ENCODE measurements around the gene CFAP70. TPM values are rescaled to one million over a fixed set of nuclear protein-coding genes. Genes with fewer than 3 reads are reported as not detected.
"Not testable (repeated sequence)": the region's sequence is repeated elsewhere in the genome, so short reads cannot be mapped to it uniquely, and the experiment has no call there.

CFAP70 gene
- total RNA-seq, 1 experiment from 2014 or later: 0.45 TPM

DNA sequence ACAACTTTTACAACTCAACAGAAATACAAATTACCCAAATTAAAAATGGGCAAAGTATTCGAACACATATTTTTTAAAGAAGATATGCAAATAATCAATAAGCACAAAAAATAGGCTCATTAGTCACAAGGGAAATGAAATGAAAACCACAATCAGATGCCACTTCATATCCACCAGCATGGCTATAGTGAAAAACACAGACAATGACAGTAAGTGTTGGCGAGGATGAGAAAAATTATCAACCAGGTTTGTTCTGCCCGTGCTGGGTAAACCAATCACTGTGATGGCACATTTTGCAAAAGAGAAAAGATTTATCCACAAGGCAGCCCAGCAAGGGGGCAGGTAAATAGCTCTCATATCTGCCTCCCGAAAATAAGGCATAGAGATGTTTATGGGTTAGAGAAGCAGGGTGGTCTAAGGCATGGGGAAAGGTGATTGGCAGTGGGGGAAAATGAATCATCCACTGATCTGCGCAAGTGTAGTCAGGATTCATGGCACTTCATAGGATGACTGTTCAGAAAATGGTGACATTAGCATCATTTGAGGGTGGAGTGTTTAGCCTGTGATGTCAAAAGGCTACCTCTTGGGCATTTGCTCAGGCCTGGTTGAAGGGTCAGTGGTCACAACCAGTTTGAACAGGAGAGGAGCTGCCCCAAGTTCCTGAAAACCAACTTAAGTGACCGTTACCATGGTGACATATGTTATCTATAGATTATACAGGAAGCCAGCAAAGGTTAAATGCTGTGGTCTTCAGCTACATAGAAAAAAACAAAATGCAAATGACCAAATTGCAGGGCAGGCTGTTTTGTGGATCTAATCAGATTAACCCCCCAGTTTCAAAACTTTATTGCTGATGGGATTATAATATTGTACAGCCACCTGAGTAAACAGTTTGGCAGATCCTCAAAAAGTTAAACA lies 8.0 kb upstream of the CFAP70 start:
- DNase-seq: no peak
- no peak overlapping the region for H3K4me3 ChIP-seq (ENCODE audit: insufficient read depth, low read depth, low read length)
- no peaks in the 10 kb centered on the region; the same call in none of the 2 replicates for H3K36me3 ChIP-seq (replicated peaks; ENCODE audit: control insufficient read depth, insufficient read depth, low read length)
- no peaks in the 10 kb centered on the region for H3K27me3 ChIP-seq (ENCODE audit: control insufficient read depth, insufficient read depth, low read length)

DNA sequence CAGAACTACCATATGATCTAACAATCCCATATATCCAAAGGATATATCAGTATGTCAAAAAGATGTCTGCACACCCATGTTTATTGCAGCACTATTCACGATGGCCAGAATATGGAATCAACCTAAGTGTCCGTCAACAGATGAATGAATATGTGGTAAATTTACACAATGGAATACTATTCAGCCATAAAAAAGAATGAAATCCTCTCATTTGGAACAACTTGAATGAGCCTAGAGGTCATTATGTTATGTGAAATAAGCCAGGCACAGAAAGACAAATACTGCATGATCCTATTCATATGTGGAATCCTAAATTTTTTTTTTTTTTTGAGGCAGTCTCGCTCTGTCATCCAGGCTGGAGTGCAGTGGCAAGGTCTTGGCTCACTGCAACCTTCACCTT lies 6.3 kb upstream of the CFAP70 start:
- Histone ChIP-seq H3K36me3 (replicated peaks; ENCODE audit: control insufficient read depth, insufficient read depth, low read length) (no peaks in the 10 kb centered on the region; the same call in none of the 2 replicates), H3K27me3 (ENCODE audit: control insufficient read depth, insufficient read depth, low read length) (no peaks in the 10 kb centered on the region), H3K4me3 (ENCODE audit: insufficient read depth, low read depth, low read length) (no peak overlapping the region)
- no peak for DNase-seq

- DNase-seq: no peak
- Histone ChIP-seq H3K4me3 (ENCODE audit: insufficient read depth, low read depth, low read length) (no peak overlapping the region), H3K27me3 (ENCODE audit: control insufficient read depth, insufficient read depth, low read length) (peaks cover 4% of the 10 kb centered on the region; the same call in 1 of the 2 replicates)
These were observed 828 bp upstream of the CFAP70 start for GRCh38 chr10:73359492-73359891.

GRCh38 chr10:73357821-73358220 lies 843 bp downstream of the CFAP70 start:
- no peak for DNase-seq
- no peaks in the 10 kb centered on the region for H3K36me3 ChIP-seq (replicated peaks; ENCODE audit: control insufficient read depth, insufficient read depth, low read length)
- H3K4me3 ChIP-seq (ENCODE audit: insufficient read depth, low read depth, low read length): peak overlapping the region; percentile 68
- H3K27me3 ChIP-seq (ENCODE audit: control insufficient read depth, insufficient read depth, low read length): peaks cover 4% of the 10 kb centered on the region; the same call in 1 of the 2 replicates

More at GRCh38 chr10:73359492-73359891, 828 bp upstream of the CFAP70 start:
- no peaks in the 10 kb centered on the region for H3K36me3 ChIP-seq (replicated peaks; ENCODE audit: control insufficient read depth, insufficient read depth, low read length)

DNA sequence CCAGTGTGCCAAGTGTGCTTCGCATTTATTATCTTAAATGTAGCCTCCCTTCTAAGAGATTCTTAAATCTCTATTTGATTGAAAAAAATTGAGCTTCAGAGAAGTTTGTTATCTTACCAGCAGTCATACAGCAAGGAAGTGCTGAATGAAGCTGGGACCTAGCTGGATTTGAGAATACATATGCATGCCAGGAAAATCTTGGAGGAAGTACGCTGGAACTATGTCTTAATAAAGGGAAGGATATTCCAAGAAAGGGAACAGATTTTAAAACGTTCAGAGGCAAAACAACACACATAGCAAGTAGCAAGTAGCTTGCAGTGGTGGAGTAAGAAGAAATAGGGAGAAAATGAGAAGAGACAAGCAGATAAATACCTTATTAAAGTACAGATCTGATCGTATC lies 1.5 kb downstream of the CFAP70 start:
- H3K36me3 ChIP-seq (replicated peaks; ENCODE audit: control insufficient read depth, insufficient read depth, low read length): no peaks in the 10 kb centered on the region
- peaks cover 4% of the 10 kb centered on the region; the same call in 1 of the 2 replicates for H3K27me3 ChIP-seq (ENCODE audit: control insufficient read depth, insufficient read depth, low read length)
- no peak for DNase-seq
- no peak overlapping the region for H3K4me3 ChIP-seq (ENCODE audit: insufficient read depth, low read depth, low read length)

DNA sequence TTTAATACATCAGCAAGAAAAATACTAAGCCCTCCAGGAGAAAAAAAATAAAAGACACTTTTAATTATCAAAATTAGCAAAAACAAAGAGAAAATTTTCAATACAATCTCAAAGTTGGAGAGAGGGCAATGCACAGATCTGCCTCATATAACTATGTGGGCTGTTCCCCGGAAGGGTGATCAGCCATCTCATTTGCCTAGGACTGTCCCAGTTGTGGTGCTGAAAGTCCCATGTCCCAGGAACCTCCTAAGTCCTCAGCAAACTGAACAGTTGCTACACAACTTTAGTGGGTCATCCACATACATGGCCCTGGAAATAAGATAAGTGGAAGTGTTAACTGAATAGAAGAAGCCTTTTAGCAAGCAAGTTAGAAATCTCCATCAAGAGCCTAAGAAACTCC lies 14.4 kb downstream of the CFAP70 start:
- DNase-seq: no peak
- H3K36me3 ChIP-seq (replicated peaks; ENCODE audit: control insufficient read depth, insufficient read depth, low read length): no peaks in the 10 kb centered on the region
- no peak overlapping the region for H3K4me3 ChIP-seq (ENCODE audit: insufficient read depth, low read depth, low read length)
- no peaks in the 10 kb centered on the region for H3K27me3 ChIP-seq (ENCODE audit: control insufficient read depth, insufficient read depth, low read length)

DNA sequence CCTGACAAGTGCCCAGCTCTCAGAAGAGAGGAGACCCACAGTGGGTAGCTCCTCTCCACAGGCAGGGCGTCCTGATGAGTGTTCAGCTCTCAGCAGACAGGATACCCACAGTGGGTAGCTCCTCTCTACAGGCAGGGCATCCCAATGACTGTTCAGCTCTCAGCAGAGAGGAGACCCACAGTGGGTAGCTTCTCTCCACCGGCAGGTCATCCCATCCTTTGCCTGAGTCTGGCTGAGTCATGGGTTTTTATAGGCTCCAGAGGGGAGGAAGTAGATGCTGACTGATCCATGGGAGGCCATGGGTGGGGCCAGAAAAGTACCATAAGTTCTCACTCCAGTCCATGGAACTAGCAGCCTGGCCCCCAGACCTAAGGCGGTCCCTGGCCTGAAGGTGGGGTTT lies 18.5 kb downstream of the CFAP70 start:
- H3K27me3 ChIP-seq (ENCODE audit: control insufficient read depth, insufficient read depth, low read length): no peaks in the 10 kb centered on the region
- H3K36me3 ChIP-seq (replicated peaks; ENCODE audit: control insufficient read depth, insufficient read depth, low read length): no peaks in the 10 kb centered on the region
- no peak for DNase-seq
- H3K4me3 ChIP-seq (ENCODE audit: insufficient read depth, low read depth, low read length): no peak overlapping the region

DNA sequence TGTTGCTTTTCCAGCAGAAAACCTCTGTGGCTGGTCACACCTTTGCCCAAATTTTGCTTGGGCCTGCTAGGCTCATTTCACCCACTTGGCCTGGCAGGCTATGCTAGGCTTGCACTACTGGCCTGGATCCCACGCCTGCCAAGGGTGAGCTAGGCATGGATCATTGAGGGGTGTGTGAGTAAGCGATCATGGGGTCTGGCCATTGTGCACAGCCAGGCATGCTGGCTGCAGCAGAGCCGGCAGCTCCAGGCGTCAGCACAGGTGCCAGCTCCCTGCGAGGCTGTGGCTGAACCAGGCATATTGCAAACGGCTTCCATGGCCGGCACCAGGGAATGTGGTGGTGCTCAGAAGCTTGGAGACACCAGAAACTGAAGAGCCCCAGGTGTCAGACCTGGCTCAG lies 19.2 kb downstream of the CFAP70 start:
- H3K36me3 ChIP-seq (replicated peaks; ENCODE audit: control insufficient read depth, insufficient read depth, low read length): no peaks in the 10 kb centered on the region
- H3K27me3 ChIP-seq (ENCODE audit: control insufficient read depth, insufficient read depth, low read length): no peaks in the 10 kb centered on the region
- no peak for DNase-seq
- no peak overlapping the region for H3K4me3 ChIP-seq (ENCODE audit: insufficient read depth, low read depth, low read length)

GRCh38 chr10:73338801-73339368 lies 19.8 kb downstream of the CFAP70 start:
- Histone ChIP-seq H3K27me3 (ENCODE audit: control insufficient read depth, insufficient read depth, low read length) (no peaks in the 10 kb centered on the region), H3K4me3 (ENCODE audit: insufficient read depth, low read depth, low read length) (no peak overlapping the region), H3K36me3 (replicated peaks; ENCODE audit: control insufficient read depth, insufficient read depth, low read length) (no peaks in the 10 kb centered on the region)
- no peak for DNase-seq

- DNase-seq: no peak
- Histone ChIP-seq H3K27me3 (ENCODE audit: control insufficient read depth, insufficient read depth, low read length) (no peaks in the 10 kb centered on the region), H3K4me3 (ENCODE audit: insufficient read depth, low read depth, low read length) (no peak overlapping the region), H3K36me3 (replicated peaks; ENCODE audit: control insufficient read depth, insufficient read depth, low read length) (no peaks in the 10 kb centered on the region)
These were observed 25.5 kb downstream of the CFAP70 start for GRCh38 chr10:73333202-73333601.

DNA sequence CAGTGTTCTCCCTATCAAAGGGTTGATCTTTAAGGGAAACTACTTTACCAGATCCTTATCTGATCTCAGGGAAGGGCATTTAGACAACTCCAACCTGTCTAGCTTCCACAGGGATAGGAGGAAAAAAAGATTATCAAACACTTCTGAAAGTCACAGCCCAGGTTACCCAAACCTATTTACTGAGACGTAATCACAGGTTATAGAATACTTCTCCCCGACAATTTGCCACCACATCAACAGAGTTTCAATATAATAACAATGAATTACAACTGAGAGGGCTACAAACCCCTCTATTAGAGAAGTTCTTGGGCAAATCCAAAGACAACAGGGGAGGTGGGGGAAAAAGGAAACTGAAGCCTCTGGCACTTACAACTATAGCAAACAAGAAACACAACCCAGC lies 26.3 kb downstream of the CFAP70 start:
- H3K4me3 ChIP-seq (ENCODE audit: insufficient read depth, low read depth, low read length): no peak overlapping the region
- DNase-seq: no peak
- no peaks in the 10 kb centered on the region for H3K27me3 ChIP-seq (ENCODE audit: control insufficient read depth, insufficient read depth, low read length)
- no peaks in the 10 kb centered on the region for H3K36me3 ChIP-seq (replicated peaks; ENCODE audit: control insufficient read depth, insufficient read depth, low read length)

DNA sequence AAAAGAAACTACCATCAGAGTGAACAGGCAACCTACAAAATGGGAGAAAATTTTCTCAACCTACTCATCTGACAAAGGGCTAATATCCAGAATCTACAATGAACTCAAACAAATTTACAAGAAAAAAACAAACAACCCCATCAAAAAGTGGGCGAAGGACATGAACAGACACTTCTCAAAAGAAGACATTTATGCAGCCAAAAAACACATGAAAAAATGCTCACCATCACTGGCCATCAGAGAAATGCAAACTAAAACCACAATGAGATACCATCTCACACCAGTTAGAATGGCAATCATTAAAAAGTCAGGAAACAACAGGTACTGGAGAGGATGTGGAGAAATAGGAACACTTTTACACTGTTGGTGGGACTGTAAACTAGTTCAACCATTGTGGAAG lies 30.1 kb downstream of the CFAP70 start:
- not testable (repeated sequence) for H3K27me3 ChIP-seq (ENCODE audit: control insufficient read depth, insufficient read depth, low read length); H3K4me3 ChIP-seq (ENCODE audit: insufficient read depth, low read depth, low read length); DNase-seq; H3K36me3 ChIP-seq (replicated peaks; ENCODE audit: control insufficient read depth, insufficient read depth, low read length)

DNA sequence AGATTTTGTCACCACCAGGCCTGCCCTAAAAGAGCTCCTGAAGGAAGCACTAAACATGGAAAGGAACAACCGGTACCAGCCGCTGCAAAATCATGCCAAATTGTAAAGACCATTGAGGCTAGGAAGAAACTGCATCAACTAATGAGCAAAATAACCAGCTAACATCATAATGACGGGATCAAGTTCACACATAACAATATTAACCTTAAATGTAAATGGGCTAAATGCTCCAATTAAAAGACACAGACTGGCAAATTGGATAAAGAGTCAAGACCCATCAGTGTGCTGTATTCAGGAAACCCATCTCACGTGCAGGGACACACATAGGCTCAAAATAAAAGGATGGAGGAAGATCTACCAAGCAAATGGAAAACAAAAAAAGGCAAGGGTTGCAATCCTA lies 33.4 kb downstream of the CFAP70 start:
- H3K36me3 ChIP-seq (replicated peaks; ENCODE audit: control insufficient read depth, insufficient read depth, low read length); DNase-seq; H3K4me3 ChIP-seq (ENCODE audit: insufficient read depth, low read depth, low read length); H3K27me3 ChIP-seq (ENCODE audit: control insufficient read depth, insufficient read depth, low read length): not testable (repeated sequence)

DNA sequence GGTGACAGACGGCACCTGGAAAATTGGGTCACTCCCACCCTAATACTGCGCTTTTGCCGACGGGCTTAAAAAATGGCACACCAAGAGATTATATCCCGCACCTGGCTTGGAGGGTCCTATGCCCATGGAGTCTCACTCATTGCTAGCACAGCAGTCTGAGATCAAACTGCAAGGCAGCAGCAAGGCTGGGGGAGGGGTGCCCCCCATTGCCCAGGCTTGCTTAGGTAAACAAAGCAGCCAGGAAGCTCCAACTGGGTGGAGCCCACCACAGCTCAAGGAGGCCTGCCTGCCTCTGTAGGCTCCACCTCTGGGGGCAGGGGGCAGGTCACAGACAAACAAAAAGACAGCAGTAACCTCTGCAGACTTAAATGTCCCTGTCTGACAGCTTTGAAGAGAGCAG lies 35.1 kb downstream of the CFAP70 start:
- not testable (repeated sequence) for DNase-seq; H3K27me3 ChIP-seq (ENCODE audit: control insufficient read depth, insufficient read depth, low read length); H3K36me3 ChIP-seq (replicated peaks; ENCODE audit: control insufficient read depth, insufficient read depth, low read length); H3K4me3 ChIP-seq (ENCODE audit: insufficient read depth, low read depth, low read length)

DNA sequence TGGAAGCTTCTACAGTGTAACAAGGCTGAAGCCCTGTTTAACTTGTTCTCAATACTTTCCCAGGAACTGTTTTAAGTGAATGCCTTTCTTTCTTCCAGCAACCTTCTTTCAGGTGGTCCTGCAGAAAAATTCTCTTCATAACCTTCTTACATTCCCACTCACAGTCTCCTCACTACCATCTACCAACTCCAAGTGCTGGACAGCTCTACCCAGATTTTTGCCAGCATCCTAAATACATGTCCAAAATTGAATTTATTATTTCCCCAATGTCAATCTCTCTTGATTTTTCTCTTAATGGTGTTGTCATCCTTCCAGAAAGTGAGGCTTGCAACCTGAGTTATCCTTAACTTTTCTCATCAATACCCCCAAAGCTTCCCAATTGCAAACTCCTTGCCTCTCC lies 48.2 kb downstream of the CFAP70 start:
- H3K4me3 ChIP-seq (ENCODE audit: insufficient read depth, low read depth, low read length): no peak overlapping the region
- no peaks in the 10 kb centered on the region for H3K36me3 ChIP-seq (replicated peaks; ENCODE audit: control insufficient read depth, insufficient read depth, low read length)
- no peak for DNase-seq
- H3K27me3 ChIP-seq (ENCODE audit: control insufficient read depth, insufficient read depth, low read length): no peaks in the 10 kb centered on the region
